HS-5 (cell line): ENCODE data around the gene CPNE4.
"Not testable (repeated sequence)": the region's sequence is repeated elsewhere in the genome, so short reads cannot be mapped to it uniquely, and the experiment has no call there.

Experiments
- DNase-seq: peaks from one replicate; pipeline ENCODE4 v3.0.0-alpha.2; 2012; ENCODE audit warnings: low read depth

Gene CPNE4

GRCh38 chr3:131957980-131958379 lies 76.8 kb downstream of the CPNE4 start:
- no peak for DNase-seq

GRCh38 chr3:131957511-131957910 lies 77.3 kb downstream of the CPNE4 start:
- DNase-seq: no peak

- no peak for DNase-seq
These were observed 86.0 kb downstream of the CPNE4 start for GRCh38 chr3:131948806-131949205.

DNA sequence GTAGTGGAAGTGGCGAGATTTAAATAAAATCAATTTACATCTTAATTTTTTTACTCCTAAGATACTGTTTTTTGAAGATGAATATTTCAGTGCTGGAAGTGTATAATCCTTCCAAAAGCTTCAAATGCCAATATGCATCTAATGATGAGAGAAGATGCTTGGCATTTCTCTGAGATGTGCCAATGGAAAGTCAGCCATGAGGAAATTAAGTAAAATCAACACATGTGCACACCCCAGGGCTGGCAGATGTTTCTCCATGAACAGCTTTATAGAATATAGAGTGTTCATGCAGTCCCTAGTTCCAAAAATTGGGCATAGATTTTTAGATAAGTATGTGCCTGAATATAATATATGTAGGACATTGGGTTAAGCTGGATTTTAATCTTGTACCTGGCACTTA lies 90.1 kb downstream of the CPNE4 start:
- DNase-seq: no peak

- DNase-seq: no peak
These were observed 101.1 kb downstream of the CPNE4 start for GRCh38 chr3:131933665-131934064.

- no peak for DNase-seq
These were observed 106.2 kb downstream of the CPNE4 start for GRCh38 chr3:131928593-131928992.

DNA sequence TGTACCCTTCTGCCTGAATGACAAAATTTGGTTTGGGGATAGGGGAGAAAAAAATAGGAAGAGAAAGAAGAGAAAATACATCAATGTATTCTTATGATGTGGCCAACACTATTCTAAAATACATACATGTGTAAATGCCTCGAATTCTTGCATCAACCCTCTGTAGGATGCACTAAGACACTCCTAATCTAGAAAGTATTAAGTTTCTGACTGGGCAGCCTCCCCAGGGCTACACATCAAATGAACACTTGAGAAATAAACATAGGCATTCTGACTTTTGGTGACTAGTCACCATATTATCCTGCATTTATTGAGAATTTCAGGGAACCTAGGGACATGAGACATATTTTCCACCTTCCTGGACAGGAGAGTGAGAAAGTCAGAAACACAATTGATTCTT lies 109.2 kb downstream of the CPNE4 start:
- no peak for DNase-seq

GRCh38 chr3:131922356-131922755 lies 112.5 kb downstream of the CPNE4 start:
- peak; percentile 43 for DNase-seq

- no peak for DNase-seq
These were observed 117.8 kb downstream of the CPNE4 start for GRCh38 chr3:131917006-131917405.

GRCh38 chr3:131914090-131914691 lies 120.6 kb downstream of the CPNE4 start:
- DNase-seq: no peak

DNA sequence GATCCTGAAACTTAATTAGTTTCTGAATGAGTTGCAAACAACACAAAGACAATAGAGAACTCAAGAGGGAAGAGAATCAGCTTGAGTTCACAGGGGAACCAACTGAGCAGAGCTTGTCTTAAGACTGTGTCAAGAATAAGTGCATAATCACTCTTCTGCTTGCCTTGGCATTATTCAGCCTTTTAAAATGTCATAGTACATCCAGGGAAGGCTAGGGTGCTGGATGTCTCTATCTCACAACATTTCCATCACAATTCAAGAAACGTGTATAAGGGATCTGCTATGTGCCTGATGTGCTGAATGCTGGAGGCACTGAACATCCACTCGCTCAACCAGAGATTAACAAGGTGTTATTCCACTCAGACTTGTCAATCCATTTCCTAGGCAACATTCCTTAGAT lies 122.6 kb downstream of the CPNE4 start:
- DNase-seq: no peak

DNA sequence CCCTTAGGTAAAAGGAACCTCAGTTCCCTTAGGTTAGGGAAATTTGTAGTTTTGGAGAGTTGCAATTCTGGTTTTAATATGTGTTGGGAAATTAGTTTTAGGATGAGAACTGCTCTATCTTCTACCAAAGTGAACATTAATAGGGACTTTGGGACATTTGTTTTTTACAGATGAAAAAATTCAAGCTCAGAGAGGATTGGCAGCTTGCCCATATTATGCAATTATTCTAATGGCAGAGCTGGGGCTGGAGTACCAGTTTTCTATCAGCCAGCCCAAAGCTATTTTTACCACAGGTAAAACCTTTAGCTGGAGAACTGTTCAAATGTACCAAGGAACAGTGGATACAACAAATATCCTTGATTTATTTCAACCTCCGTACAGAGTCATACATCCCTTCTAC lies 127.0 kb downstream of the CPNE4 start:
- DNase-seq: no peak

GRCh38 chr3:131903988-131904415 lies 130.8 kb downstream of the CPNE4 start:
- DNase-seq: peak; percentile 92

DNA sequence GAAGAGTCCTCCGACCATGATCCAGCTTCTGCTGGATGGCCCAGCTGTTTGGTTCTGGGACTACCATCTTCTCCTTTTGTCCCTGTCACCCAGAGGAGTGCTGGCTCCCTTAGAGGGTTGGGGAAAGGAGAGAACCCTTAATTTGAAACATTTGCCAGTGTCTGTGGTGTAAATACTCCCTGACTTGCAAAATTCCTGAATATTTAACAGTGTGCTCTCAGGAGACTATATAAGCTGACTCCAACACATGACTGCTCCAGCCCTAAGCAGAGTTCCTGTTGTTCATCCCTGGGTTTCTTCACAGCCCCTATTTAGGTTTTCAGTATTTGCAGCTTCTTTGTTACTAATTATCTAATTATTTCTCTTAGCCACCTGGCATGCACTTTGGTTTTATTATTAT lies 133.1 kb downstream of the CPNE4 start:
- DNase-seq: no peak

DNA sequence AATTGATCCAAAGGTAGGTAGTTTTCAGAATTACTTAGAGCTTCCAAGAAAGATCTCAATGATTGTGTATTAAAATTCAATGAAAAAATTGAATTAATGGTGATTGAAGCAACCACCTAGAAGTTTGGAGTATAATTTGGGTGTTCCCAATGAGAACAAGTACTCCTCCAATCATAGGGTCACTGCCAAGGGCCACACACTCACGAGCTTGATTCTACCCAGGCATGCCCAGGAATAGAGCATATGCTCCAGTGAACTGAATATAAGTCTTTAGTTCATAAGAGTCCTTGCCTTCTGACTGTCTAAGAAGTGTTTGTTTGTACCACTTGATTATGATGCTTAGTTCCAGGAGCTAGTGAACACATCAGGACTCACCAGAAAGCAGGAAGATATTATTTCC lies 133.9 kb downstream of the CPNE4 start:
- DNase-seq: no peak

DNA sequence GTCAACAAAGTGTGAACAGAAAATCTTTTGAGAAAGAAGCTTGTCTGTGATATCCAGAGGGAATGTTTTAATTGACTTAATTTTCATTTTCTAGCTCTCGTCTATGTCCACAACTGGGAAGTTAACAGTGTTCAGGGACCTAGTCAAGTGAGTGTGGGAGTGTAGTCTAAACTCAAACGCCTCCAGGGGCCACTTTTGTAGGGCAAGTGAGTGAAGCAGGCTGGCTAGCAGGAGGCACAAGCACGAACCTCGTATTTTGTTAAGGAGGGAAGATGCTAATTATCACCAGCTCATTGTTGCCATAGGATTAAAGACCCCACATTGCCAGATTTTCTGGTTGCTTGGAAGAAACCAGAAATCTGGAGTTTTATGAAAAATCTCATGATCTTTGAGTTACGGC lies 135.8 kb downstream of the CPNE4 start:
- no peak for DNase-seq

DNA sequence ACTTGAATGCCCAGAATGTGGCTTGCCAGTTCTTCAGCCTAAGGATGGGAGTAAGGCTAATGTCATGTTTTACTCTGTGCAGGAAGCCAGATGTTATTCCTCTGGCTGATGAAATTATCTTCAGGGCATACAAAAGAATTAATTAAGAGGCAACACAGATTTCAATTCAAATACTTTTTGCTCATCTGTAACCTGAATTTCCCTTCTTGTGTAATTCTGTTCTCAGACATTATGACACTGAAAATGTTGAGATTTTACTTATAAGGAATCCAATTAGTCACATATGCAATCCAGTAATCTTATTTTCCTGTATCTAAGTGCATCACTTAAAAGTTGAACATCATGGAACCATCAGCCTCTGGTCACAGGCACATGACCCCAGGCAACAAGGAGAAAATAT lies 136.5 kb downstream of the CPNE4 start:
- DNase-seq: no peak

DNA sequence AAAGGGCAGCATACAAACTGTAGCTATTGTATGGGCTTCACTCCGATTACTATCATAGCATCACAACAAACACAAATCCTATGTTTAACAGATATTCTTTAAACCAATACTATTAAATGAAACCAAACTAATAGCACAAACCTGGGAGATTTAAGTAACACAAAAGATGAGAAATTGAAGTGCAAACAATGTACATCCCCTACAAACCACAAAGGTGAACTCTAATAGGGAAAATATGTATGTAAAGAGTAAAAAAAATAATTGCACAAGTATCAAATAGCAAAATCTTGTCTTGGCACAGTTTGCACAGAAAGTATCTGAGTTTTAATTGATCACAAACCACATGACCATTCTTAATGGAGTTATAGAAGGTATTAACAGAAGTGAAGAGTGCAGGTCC lies 138.5 kb downstream of the CPNE4 start:
- no peak for DNase-seq

GRCh38 chr3:131895766-131896165 lies 139.0 kb downstream of the CPNE4 start:
- DNase-seq: no peak

- no peak for DNase-seq
These were observed 142.5 kb downstream of the CPNE4 start for GRCh38 chr3:131892331-131892730.

DNA sequence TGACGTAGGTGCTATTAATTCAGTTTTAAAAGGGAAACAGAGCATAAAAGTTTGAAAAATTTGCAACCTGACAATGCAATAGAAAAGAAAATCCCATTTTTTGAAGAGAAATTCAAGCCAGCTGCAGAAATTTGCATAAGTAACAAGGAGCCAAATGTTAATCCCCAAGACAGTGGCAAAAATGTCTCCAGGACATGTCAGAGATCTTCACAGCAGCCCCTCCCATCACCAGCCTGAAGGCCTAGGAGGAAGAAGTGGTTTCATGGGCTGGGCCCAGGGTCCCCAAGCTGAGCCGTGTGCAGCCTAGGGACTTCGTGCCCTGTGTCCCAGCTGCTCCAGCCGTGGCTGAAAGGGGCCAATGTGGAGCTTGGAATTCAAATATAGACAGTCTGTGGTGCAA lies 148.9 kb downstream of the CPNE4 start:
- not testable (repeated sequence) for DNase-seq

DNA sequence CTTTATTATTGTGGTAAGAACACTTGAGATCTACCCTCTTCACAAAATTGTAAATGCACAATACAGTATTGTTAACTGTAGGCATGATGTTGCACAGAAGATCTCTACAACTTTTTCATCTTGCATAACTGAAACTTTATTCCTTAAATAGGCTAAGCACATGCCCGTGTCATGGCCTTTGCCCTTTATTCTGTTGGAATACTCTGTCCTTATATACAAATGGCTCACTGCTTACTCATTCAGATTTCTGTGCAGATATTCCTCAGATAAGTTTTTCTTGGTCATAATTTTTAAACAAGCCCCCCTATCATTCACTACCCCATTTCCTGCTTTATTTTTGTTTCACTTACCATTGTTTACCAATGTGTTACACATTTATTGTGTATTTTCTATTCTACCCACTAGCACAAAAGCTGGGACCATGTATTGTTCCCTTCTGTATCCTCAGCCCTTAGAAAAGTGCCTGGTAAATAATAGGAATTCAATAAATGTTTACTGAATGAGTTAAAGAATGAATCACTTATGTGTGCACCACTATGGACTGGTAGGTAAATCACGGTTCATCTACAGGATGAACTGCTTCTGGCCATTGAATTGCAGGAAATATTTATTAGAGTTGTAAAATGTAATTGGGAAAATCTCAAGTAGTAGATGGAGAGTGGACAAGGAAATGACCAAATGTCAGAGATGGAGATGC lies 151.0 kb downstream of the CPNE4 start:
- no peak for DNase-seq

DNA sequence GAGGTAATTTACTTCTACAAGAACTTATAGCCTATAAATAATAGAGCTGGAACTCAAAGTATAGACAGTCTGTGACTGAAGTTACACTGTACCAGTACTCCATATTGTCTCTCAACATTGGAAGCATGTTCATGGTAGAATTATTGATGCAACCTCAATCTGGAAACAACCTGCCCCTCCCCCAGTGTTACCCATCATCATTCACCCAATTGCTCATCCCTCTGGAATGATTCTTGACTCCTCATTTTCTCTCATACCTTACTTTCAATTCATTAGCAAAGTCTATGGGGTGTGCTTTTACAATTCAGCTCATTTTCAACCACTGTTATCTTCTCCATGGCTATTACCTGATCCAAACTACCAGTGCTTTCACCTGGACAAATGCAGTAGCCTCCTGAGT lies 151.7 kb downstream of the CPNE4 start:
- DNase-seq: no peak

DNA sequence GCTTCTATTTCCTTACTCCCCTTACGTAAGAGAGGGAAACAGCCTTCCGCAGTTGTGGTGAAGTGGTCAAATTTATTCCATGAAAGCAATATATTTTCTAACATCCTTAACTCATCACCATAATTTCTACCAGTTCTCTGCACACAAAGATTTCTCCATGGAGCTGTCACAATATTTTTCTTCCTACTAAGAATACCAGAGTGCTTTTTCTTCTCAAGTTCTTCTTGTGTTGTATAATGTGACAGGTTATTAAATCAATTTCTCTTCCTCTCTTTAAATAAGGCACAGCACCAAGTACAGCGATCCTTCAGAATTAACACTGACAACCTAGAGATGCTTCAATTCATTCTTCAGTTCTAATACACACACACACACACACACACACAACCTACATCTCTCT lies 153.0 kb downstream of the CPNE4 start:
- no peak for DNase-seq
